Ovary (tissue), 9 donors: ENCODE results near the gene ZNF497. TPM values are rescaled to one million over a fixed set of nuclear protein-coding genes. Genes with fewer than 3 reads are reported as not detected.
"Not testable (repeated sequence)": the region's sequence is repeated elsewhere in the genome, so short reads cannot be mapped to it uniquely, and the experiment has no call there.

Source experiments
- DNase-seq, 5 donors: peaks; one replicate each; pipeline ENCODE4 v3.0.0-alpha.2; 2019 to 2020
- H3K27ac ChIP-seq, 2 donors: fragments of 200-600 bp; one replicate each; pipeline versions ENCODE4 v1.5.1 to v1.8.0; 2019 to 2022
- H3K27me3 ChIP-seq: fragments of 200-600 bp; one replicate; pipeline ENCODE4 v1.8.0; 2022
- H3K36me3 ChIP-seq: fragments of 200-600 bp; sonication (generic); one replicate; pipeline ENCODE4 v1.5.1; 2019
- H3K4me1 ChIP-seq: one replicate; pipeline ENCODE4 v1.8.1; 2013; ENCODE audit warnings: mild to moderate bottlenecking, moderate library complexity; ENCODE audit not compliant: insufficient read depth
- H3K4me3 ChIP-seq: fragments of 200-600 bp; sonication (generic); one replicate; pipeline ENCODE4 v1.5.1; 2017
- H3K9me3 ChIP-seq, 2 donors: fragments of 200-600 bp in 1 of 2; sonication (generic) in 1 of 2; one replicate each; pipeline versions ENCODE4 v1.5.1 to v1.8.1; 2013 to 2019; ENCODE audit warnings: mild to moderate bottlenecking in 1 of 2, moderate library complexity in 1 of 2
- EP300 ChIP-seq: sonication (generic); formaldehyde crosslinking; IDR thresholded peaks from one replicate; pipeline ENCODE4 v1.6.1; 2017; ENCODE audit warnings: antibody characterized with exemption
- POLR2A ChIP-seq: fragments of 450-650 bp; IDR thresholded peaks from one replicate; pipeline ENCODE4 v1.6.1; 2017; ENCODE audit warnings: antibody characterized with exemption, mild to moderate bottlenecking, moderate library complexity
- WGBS, 3 donors: extraction: QIAGEN DNeasy Blood & Tissue Kit in 1 of 3; methylation state at CpG; one replicate each; pipeline versions ENCODE4 v1.1.5 to v1.1.7; 2013 to 2017; 5-methylcytosine and 5-hydroxymethylcytosine counted together
- intact Hi-C, 4 donors: fragments of 100-400 bp; cut with DNase I; formaldehyde crosslinking; loops; one replicate each; pipeline versions ENCODE4 v1.11.0 to v1.15.1; 2022 to 2023
- polyA plus RNA-seq, 2 donors: library from polyadenylated mRNA; stranded (reverse); fragments of 200-250 nt in 1 of 2; fragments of 350-450 nt in 1 of 2; fragmentation: Illumina TruSeq in 1 of 2; extraction: RNeasy Lipid Tissue Mini Kit (QIAGEN cat#74804) in 1 of 2; gene quantifications; one replicate each; pipeline ENCODE4 v1.2.3, GENCODE V29; 2013 to 2014
- total RNA-seq, 7 donors: library from RNA; depleted of rRNA in 2 of 7; stranded (reverse); fragments of >200 nt in 2 of 7; fragmentation: NEBNext Ultra II Directional in 3 of 7; extraction: Animal tissue kit (Norgen Biotek cat#: 25700) in 3 of 7; gene quantifications; one replicate each; pipeline versions ENCODE4 v1.1.0 to v1.2.4, GENCODE V29; 2016 to 2023
- TF ChIP-seq, protein P1 (sequence below), 3 donors: fragments of 450-650 bp in 2 of 3; fragments of 200-600 bp in 1 of 3; IDR thresholded peaks; one replicate each; pipeline versions ENCODE4 v1.5.1 to v1.8.0; 2016 to 2022; ENCODE audit warnings: antibody characterized with exemption in 3 of 3, mild to moderate bottlenecking in 1 of 3
- donor health status: DM: no; HTN: no; CAD: no; lungs with moderate emphysema.
- donor health status: DM: no; HTN: no; CAD: no.
- donor health status: Bipolar disorder and iron deficiency.
- donor health status: DM: yes; HTN: yes; CAD: no.
- donor health status: DM: no; HTN: no; CAD: no.
- donor health status: DM: yes; HTN: yes; CAD: no.

The ZNF497 gene
- total and polyA plus RNA-seq, 9 donors, result 0.30 to 6.5 (median 3.2) TPM

GRCh38 chr19:58407658-58408151 is 45.2 kb upstream of the ZNF497 start:
- peak in 3 of 5 donors; percentile 41 to 49 (median 48) for DNase-seq
- TF ChIP-seq POLR2A (no peak), EP300 (no peak)
- TF ChIP-seq, protein P1, sequence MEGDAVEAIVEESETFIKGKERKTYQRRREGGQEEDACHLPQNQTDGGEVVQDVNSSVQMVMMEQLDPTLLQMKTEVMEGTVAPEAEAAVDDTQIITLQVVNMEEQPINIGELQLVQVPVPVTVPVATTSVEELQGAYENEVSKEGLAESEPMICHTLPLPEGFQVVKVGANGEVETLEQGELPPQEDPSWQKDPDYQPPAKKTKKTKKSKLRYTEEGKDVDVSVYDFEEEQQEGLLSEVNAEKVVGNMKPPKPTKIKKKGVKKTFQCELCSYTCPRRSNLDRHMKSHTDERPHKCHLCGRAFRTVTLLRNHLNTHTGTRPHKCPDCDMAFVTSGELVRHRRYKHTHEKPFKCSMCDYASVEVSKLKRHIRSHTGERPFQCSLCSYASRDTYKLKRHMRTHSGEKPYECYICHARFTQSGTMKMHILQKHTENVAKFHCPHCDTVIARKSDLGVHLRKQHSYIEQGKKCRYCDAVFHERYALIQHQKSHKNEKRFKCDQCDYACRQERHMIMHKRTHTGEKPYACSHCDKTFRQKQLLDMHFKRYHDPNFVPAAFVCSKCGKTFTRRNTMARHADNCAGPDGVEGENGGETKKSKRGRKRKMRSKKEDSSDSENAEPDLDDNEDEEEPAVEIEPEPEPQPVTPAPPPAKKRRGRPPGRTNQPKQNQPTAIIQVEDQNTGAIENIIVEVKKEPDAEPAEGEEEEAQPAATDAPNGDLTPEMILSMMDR (IDR thresholded peaks at IDR 0.05), result no peak
- Histone ChIP-seq H3K36me3 (no peaks in the 10 kb centered on the region), H3K4me3 (peak overlapping the region; percentile 77), H3K27ac (peak overlapping the region; percentile 80 to 84), H3K27me3 (no peaks in the 10 kb centered on the region), H3K9me3 (no peaks in the 10 kb centered on the region), H3K4me1 (peaks cover 10% of the 10 kb centered on the region)
- intact Hi-C loops, result no loop called here
- WGBS, 3 donors, result 4 to 10% (median 7%) methylated on average over 21 to 22 of the region's 22 CpGs

- no peaks in the 10 kb centered on the region for H3K27me3 ChIP-seq
- H3K4me3 ChIP-seq, result no peak overlapping the region
- TF ChIP-seq POLR2A (no peak), EP300 (no peak)
- TF ChIP-seq, protein P1 (IDR thresholded peaks at IDR 0.05), result peak in 1 of 3 donors; percentile 11
- no peaks in the 10 kb centered on the region for H3K36me3 ChIP-seq
- H3K4me1 ChIP-seq, result peaks cover 10% of the 10 kb centered on the region
- DNase-seq, result peak in 1 of 5 donors; percentile 22
- H3K9me3 ChIP-seq, result no peaks in the 10 kb centered on the region
- 55 to 66% (median 59%) methylated on average over 10 of the region's 10 CpGs for WGBS, 3 donors
- no peak overlapping the region for H3K27ac ChIP-seq
- intact Hi-C loops, result no loop called here
Observed at GRCh38 chr19:58406818-58407657, 44.5 kb upstream of the ZNF497 start.

- H3K9me3 ChIP-seq, H3K4me3 ChIP-seq, H3K27me3 ChIP-seq, H3K27ac ChIP-seq, DNase-seq, H3K36me3 ChIP-seq, intact Hi-C loops: not testable (repeated sequence)
- 73 to 80% (median 75%) methylated on average over 5 of the region's 5 CpGs for WGBS, 3 donors
- peaks cover 15% of the 10 kb centered on the region for H3K4me1 ChIP-seq
Observed at GRCh38 chr19:58403920-58404478, 41.4 kb upstream of the ZNF497 start.

GRCh38 chr19:58401840-58402421 is 39.4 kb upstream of the ZNF497 start:
- no peak overlapping the region for H3K27ac ChIP-seq

More at GRCh38 chr19:58401840-58402421, 39.4 kb upstream of the ZNF497 start:
- peaks cover 2% of the 10 kb centered on the region for H3K27me3 ChIP-seq
- no peaks in the 10 kb centered on the region for H3K36me3 ChIP-seq
- peak overlapping the region; percentile 41 for H3K4me3 ChIP-seq
- H3K9me3 ChIP-seq, result no peaks in the 10 kb centered on the region
- intact Hi-C loops, result no loop called here
- peaks cover 8% of the 10 kb centered on the region for H3K4me1 ChIP-seq
- WGBS, 3 donors, result 20 to 28% (median 28%) methylated on average over 23 of the region's 23 CpGs
- TF ChIP-seq POLR2A, result no peak
- TF ChIP-seq, protein P1 (IDR thresholded peaks at IDR 0.05), result no peak
- DNase-seq, result peak in 2 of 5 donors; percentile 20 to 46
